ENCODE results near the gene PPP2R5B.

PPP2R5B gene

DNA sequence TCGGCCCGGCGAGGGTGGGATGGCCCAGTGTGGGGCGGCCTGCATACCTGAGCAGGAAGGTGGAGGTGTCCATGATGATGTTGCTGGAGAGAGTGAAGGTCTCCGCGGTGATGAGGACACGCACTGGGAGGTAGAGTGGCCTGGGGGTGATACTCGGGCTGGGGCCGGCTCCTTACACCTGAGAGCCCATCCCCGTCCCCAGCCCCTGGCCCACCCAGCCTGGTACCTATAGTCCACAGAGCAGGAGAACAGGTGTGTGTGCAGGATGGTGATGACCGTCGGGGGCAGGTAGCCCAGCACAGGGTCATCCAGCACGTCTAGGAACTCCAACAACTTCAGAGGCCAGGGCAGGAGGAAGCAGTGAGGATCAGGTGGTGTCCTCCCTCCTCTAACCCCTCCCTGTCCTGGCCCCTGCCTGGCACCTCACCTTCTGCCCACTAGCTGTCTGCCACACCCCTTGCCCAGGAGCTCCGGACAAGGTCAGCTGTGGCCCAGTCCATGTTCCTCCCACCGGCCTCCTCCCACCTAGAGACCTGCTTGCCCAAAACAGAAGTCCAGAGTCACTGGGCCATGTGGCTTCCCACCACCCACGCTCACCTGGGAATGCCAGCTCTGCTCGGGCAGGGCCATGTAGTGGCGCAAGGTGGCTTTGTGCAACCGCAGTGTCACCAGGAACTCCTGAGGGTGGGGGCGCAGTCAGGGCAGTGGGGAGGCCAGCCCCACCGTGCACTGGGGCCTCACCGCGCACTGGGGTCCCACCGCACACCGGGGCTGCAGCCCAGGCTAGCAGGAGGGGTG is 18.8 kb upstream of the PPP2R5B start:
- in situ Hi-C loops (cut with HindIII; ENCODE audit: low sequenced_read_pairs): no loop called here

DNA sequence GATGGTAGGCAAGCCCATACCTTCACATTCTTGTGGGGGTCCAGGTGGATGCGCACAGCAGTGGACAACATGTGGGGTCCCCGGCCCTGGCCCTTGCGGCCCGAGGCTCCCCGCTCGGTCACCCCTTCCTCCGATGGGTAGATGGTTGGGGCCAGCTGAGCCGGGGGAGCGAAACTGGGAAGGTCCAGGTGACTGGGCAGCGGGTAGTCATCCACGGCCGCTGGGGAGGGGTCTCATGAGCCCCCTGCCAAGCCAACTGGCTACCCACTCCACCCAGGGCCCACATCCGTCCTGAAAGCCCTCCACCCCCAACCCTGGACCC is 18.2 kb upstream of the PPP2R5B start:
- in situ Hi-C loops (cut with HindIII; ENCODE audit: low sequenced_read_pairs): no loop called here

DNA sequence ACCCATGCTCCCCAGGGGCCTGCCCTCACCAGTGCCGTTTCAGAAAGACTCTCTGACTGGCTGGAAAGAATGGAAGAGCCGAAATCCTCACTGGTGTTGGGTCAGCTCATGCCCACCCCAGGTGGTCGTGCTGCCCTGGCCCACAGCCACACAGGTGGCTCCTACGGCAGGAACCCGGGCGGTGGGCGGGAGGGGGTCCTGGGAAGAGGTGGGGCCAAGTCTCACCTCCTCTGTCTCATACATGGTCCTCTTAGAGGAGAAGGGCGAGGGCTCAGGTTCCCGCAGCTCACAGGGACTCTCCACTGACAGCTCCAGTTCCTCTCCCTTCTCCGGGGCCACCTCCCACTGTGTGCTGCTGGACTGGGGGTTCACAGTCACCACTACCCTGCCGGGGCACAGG is 15.7 kb upstream of the PPP2R5B start:
- in situ Hi-C loops (cut with HindIII; ENCODE audit: low sequenced_read_pairs): no loop called here

- in situ Hi-C loops (cut with HindIII; ENCODE audit: low sequenced_read_pairs): no loop called here
Measured at GRCh38 chr11:64909653-64910343, 14.7 kb upstream of the PPP2R5B start.

- in situ Hi-C loops (cut with HindIII; ENCODE audit: low sequenced_read_pairs): no loop called here
Measured at GRCh38 chr11:64910451-64911093, 13.9 kb upstream of the PPP2R5B start.

- in situ Hi-C loops (cut with HindIII; ENCODE audit: low sequenced_read_pairs): no loop called here
Measured at GRCh38 chr11:64911142-64911541, 13.3 kb upstream of the PPP2R5B start.

DNA sequence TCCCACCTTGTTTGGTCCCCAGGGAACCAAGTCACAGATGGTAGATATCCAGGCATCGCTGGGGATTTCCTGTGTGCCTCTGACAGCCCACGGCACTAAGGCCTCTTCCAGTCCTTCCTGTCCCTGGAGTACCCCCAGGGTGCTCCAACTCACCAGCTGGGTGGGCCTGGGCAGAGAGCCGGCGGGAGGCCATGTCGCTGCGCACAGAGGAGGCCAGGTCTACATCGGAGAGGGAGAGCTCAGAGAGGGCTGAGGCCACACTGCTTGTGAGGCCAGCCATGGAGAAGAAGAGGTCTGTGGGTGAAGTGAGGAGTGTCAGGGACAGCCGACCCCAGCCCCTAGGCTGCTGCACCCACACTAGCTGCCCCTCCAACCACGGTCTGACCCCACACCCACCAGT is 12.8 kb upstream of the PPP2R5B start:
- in situ Hi-C loops (cut with HindIII; ENCODE audit: low sequenced_read_pairs): no loop called here

GRCh38 chr11:64913171-64913727 is 11.2 kb upstream of the PPP2R5B start:
- in situ Hi-C loops (cut with HindIII; ENCODE audit: low sequenced_read_pairs): no loop called here

GRCh38 chr11:64914123-64914522 is 10.4 kb upstream of the PPP2R5B start:
- in situ Hi-C loops (cut with HindIII; ENCODE audit: low sequenced_read_pairs): no loop called here

GRCh38 chr11:64915376-64915887 is 9.1 kb upstream of the PPP2R5B start:
- in situ Hi-C loops (cut with HindIII; ENCODE audit: low sequenced_read_pairs): no loop called here

- in situ Hi-C loops (cut with HindIII; ENCODE audit: low sequenced_read_pairs): no loop called here
Measured at GRCh38 chr11:64916040-64916774, 8.3 kb upstream of the PPP2R5B start.

DNA sequence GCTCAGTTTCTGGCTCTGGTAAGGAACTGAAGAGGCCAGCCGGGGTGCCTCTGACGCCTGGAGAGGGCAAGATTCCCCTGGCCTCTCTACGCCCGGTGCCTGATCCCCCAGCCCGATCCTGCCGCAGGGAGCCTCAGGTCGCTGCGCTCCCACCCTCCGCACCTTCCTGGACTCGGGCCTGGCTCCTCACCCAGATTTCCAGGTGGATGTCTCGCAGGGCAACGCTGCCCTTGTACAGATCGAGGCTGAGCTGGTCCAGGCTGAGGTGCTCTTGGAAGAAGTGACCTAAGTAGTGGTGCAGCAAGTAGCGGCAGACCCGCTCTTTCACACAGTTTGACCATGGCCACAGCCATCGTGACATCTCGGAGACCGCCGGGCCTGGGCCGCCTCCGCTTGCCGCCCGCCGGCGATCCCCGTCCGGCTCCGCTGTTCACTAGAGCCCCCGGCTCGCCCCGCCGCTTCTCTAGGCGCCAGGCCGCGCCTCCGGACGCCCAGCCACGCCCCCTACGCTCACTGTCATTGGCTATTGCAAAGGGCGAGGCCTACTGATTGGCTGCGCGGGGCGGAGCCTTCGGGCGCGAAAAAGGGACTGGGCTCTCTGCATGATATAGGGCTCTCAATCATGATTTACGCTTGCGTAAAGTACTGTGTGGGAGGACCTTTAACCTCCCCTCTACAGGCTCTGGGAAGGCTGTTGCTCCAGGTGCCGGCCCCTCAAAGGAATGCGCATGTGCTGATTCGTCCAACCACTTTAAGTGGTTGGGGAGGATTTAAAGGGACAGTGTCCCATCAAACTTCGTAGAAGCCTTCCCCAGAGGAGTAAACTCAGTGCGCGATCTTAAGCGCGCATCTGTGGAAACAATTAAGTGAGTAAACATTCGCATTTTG is 7.5 kb upstream of the PPP2R5B start, which contains the start of gene ATG2A:
TSS of gene ATG2A (minus strand) at position 435 of the 888 bp plus-strand sequence. CDS start at position 361, 74 bp downstream.
- in situ Hi-C loops (cut with HindIII; ENCODE audit: low sequenced_read_pairs): no loop called here

GRCh38 chr11:64917663-64917995 is 6.9 kb upstream of the PPP2R5B start:
- in situ Hi-C loops (cut with HindIII; ENCODE audit: low sequenced_read_pairs): no loop called here

DNA sequence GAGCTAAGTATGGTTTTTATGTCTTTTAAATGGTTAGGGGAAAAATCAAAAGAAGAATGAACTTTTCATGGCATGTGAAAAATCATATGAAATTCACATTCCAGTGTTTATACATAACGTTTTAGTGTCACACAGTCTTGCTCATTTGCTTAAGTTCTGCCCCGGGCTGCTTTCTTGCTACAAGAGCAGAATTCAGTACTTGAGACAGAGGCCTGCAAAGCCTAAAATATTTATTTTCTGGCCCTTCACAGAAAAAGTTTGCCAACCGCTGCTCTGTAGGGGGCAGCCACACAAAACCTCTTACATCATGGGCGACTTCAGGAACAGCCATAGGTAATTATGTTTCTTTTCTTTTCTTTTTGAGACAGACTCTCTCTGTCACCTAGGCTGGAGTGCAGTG is 6.5 kb upstream of the PPP2R5B start:
- in situ Hi-C loops (cut with HindIII; ENCODE audit: low sequenced_read_pairs): no loop called here

- in situ Hi-C loops (cut with HindIII; ENCODE audit: low sequenced_read_pairs): no loop called here
Measured at GRCh38 chr11:64919627-64920026, 4.9 kb upstream of the PPP2R5B start.

DNA sequence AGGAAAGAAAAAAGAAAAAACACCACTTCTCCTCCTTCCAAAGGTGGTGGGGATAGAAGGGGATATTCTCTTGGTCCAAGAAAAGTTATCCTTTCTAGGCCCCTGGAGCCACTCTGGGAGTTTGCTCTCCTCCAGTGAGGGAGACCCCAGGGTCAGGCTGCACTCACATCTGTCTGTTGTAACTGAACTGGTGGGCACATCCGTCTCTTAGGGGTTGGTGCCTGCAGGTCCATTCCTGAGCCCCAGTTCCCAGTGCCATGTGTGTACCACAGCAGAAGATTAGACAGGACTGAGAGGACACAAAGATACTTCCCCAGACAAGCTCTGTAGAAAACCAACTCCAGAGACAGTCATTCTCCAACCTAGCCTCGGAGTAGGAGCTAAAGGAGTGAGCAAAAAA is 4.4 kb upstream of the PPP2R5B start:
- in situ Hi-C loops (cut with HindIII; ENCODE audit: low sequenced_read_pairs): no loop called here

GRCh38 chr11:64921384-64921783 is 3.1 kb upstream of the PPP2R5B start:
- in situ Hi-C loops (cut with HindIII; ENCODE audit: low sequenced_read_pairs): no loop called here

- in situ Hi-C loops (cut with HindIII; ENCODE audit: low sequenced_read_pairs): no loop called here
Measured at GRCh38 chr11:64923151-64923661, 1.3 kb upstream of the PPP2R5B start.

DNA sequence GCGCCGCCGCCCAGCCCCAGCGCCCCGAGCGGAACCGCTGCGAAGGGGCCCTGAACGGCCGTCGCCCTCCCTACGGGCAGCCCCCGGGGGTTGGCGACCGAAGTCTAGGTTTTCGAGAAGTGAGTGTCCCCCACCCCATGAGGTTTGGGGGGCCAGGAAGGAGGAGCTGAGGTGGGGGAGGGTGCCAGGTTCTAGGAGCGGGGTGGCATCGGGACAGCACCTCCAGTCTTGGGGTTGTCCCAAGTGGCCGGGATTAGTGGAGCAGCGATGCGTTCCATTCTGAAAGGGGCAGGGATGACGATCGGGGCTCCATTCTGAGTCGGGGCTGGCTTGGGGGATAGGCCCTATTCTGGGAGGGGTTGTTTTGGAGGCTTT is 408 bp downstream of the PPP2R5B start:
- in situ Hi-C loops (cut with HindIII; ENCODE audit: low sequenced_read_pairs): no loop called here

Data from DLD1 (cell line).